C4-2B (cell line): ENCODE data around the gene TANGO6.
A peak's percentile ranks its signal among the peaks of the same experiment; 100 is the strongest.

ENCODE experiments used
- ZFX ChIP-seq: fragments of 450-650 bp; IDR thresholded peaks from 2 replicates; pipeline ENCODE4 v1.6.1; 2017
- TF ChIP-seq, protein P1 (sequence below): fragments of 450-650 bp; conservative IDR thresholded peaks from 2 replicates; pipeline ENCODE4 v1.5.1; 2017; ENCODE audit warnings: mild to moderate bottlenecking

DNA sequence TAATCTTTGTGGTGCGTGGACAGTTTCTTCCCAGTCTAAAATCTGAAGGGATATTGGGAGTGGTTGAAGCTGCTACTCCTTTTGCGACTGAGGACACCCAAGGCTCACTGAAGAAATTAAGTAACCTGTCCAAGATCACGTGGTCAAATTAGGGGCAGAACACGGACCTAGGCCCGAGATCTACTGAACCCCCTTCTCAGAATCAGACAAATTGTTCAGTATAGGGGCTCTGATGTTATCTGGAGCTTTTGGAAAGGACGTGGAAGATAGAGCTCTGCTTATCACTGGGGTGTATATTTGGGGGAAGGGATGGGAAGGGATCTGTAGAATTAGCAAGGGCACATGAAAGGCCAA is 857 bp downstream of the TANGO6 start:
- TF ChIP-seq, protein P1, sequence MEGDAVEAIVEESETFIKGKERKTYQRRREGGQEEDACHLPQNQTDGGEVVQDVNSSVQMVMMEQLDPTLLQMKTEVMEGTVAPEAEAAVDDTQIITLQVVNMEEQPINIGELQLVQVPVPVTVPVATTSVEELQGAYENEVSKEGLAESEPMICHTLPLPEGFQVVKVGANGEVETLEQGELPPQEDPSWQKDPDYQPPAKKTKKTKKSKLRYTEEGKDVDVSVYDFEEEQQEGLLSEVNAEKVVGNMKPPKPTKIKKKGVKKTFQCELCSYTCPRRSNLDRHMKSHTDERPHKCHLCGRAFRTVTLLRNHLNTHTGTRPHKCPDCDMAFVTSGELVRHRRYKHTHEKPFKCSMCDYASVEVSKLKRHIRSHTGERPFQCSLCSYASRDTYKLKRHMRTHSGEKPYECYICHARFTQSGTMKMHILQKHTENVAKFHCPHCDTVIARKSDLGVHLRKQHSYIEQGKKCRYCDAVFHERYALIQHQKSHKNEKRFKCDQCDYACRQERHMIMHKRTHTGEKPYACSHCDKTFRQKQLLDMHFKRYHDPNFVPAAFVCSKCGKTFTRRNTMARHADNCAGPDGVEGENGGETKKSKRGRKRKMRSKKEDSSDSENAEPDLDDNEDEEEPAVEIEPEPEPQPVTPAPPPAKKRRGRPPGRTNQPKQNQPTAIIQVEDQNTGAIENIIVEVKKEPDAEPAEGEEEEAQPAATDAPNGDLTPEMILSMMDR, result peak; percentile 21; the same call in 1 of the 2 replicates
- TF ChIP-seq ZFX, result no peak
